HG03108 (cell line): Measurements from ENCODE around the gene ALCAM.
"Not testable (repeated sequence)": the region's sequence is repeated elsewhere in the genome, so short reads cannot be mapped to it uniquely, and the experiment has no call there.

ENCODE experiments used
- ATAC-seq: cut with Tn5 transposase; IDR thresholded peaks from one replicate; pipeline ENCODE4 v1.9.1; 2021; ENCODE audit warnings: moderate library complexity; ENCODE audit not compliant: unreplicated experiment

The ALCAM gene

GRCh38 chr3:105572501-105572900, 205.8 kb downstream of the ALCAM start:
- no peak for ATAC-seq

DNA sequence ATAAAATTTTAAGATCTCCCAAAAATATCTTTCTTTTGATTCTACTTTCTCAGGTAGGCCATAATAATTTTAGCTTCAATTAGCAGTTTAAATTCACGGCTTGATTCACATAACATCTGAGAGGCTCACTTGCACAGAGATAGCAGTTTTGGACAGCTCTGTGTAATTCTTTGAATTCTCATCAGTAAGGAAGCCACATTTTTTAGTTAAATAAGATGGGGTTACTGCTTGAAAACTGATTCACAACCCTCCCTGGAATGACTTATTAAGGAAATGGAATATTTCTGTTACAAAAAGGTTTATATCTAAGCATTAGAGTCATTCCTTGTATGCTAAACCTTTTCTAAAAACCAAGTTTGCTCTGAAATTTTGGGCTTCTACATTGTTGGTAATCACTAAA, 212.7 kb downstream of the ALCAM start:
- ATAC-seq, result no peak

- ATAC-seq, result no peak
These were observed 213.7 kb downstream of the ALCAM start for GRCh38 chr3:105580296-105580965.

GRCh38 chr3:105582015-105582414, 215.3 kb downstream of the ALCAM start:
- ATAC-seq, result no peak

GRCh38 chr3:105584003-105584790, 217.5 kb downstream of the ALCAM start:
- no peak for ATAC-seq

DNA sequence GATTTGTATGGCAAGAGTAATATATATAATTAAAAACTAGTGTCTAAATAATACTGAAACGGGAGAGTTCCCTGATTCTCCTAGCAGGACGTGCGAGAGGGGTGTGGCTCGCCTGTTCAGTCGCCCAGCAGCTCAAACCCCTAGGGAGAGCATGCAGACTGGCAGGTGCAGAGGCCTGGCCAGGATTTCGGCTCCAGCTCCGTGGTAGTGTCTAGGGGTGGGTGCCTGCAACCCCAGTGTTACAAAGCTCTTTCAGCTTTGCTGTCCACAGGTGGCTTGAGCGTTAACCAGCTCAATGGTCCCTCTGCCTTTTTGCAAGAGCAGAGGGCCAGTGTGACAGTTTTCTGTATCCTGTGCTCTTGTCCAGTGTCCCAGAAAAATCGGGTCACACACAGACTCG, 226.6 kb downstream of the ALCAM start:
- ATAC-seq, result no peak

- ATAC-seq, result no peak
These were observed 227.5 kb downstream of the ALCAM start for GRCh38 chr3:105594219-105594618.

GRCh38 chr3:105598042-105598796, 231.5 kb downstream of the ALCAM start:
- ATAC-seq, result no peak

- ATAC-seq, result no peak
These were observed 232.6 kb downstream of the ALCAM start for GRCh38 chr3:105599350-105599749.

GRCh38 chr3:105601756-105602155, 235.0 kb downstream of the ALCAM start:
- not testable (repeated sequence) for ATAC-seq

- ATAC-seq, result not testable (repeated sequence)
These were observed 235.6 kb downstream of the ALCAM start for GRCh38 chr3:105602286-105602685.

GRCh38 chr3:105603516-105603915, 236.8 kb downstream of the ALCAM start:
- ATAC-seq, result not testable (repeated sequence)

GRCh38 chr3:105606016-105606415, 239.3 kb downstream of the ALCAM start:
- ATAC-seq, result no peak

GRCh38 chr3:105608623-105609022, 241.9 kb downstream of the ALCAM start:
- ATAC-seq, result no peak

GRCh38 chr3:105610473-105610872, 243.8 kb downstream of the ALCAM start:
- ATAC-seq, result no peak

- no peak for ATAC-seq
These were observed 244.8 kb downstream of the ALCAM start for GRCh38 chr3:105611304-105612192.

DNA sequence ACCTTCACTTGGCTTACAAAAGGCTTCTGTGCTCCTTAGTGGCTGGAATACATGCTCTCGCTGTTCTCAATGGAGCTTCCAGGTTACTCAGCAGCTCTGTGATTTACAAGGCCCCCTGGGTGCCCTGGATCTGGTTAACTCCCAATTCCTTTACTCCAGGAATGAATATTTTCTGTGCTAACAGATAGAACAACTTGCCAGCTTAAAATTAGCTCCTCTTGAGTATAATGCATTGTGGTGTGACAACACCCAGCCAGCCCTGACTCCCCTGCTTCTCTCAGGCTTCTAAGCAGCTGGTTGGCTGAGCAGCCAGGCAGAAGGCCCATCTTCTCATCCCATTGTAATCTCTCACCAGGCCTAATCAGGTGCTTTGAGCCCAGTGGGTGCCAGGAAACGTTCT, 246.4 kb downstream of the ALCAM start:
- no peak for ATAC-seq

DNA sequence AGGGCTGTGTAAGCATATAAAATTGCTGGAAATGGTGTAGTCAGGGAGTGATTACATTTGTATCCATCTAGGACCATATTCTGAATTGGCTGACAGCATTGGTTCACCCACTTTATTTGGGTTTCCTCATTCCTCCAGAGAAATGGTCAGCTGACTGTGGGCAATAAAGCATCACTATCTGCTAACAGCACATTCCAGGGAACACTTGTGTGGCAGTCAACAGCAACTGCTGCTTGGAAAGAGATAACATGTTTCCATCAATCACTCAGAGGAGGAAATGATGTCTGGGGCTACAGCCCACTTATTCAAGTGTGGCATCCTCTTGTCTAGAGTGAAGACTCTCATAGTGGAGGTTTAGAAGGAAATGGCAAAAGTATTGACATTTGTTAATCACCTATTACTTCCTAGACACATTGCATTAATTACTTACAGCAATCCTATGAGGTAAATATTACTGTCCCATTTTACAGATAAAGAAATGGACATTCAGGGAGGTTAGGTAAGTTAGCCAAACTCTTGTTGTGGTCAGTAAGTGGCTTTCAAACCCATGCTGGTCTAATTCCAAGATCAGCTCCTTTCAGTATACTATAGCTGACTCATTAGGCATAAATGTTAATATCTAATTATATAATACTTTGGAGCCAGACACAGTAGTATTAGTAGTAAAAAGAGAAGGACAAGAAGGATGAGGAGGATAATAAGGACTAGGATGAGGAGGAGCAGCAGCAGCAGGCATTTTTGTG, 247.8 kb downstream of the ALCAM start:
- ATAC-seq, result no peak

DNA sequence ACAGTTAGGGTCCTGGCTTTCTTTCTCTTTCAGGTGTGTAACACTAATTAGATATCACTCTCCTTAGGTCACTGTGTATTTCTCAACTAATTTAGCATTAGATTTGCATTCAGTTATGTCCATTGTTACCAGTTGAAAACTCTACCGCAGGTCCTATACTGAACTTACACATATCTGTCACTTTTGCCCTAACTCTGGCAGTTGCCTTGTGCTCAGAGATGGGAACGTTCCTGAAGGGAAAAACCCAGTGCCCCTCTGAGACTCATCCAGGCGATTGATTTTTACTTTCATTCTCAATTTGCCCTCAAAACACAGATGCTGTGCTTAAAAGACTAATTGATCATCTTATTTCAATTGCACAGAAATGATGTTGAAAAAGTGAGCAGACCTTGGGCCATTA, 249.1 kb downstream of the ALCAM start:
- no peak for ATAC-seq
